BJ (cell line): ENCODE data around the gene FBXO7. TPM values are rescaled to one million over a fixed set of nuclear protein-coding genes. Genes with fewer than 3 reads are reported as not detected.

Experiments used
- CTCF ChIA-PET: fragments of 350-600 bp; formaldehyde crosslinking; extraction: SDS; loops from one replicate; lab custom pipeline; 2021; ENCODE audit warnings: antibody characterized with exemption, inconsistent platforms; lab: Yijun Ruan, JAX
- POLR2A ChIA-PET: fragments of 300-600 bp; sonication (Branson Sonifier 250); formaldehyde crosslinking; extraction: SDS; loops from one replicate; lab custom pipeline; 2021; ENCODE audit warnings: antibody characterized with exemption; lab: Charles Lee
- DNase-seq: peaks from one replicate; pipeline ENCODE4 v3.0.0-alpha.2; 2011; ENCODE audit warnings: low read depth
- H3K27me3 ChIP-seq: 2 replicates; pipeline ENCODE4 v1.6.0; 2011; ENCODE audit warnings: low read length; ENCODE audit not compliant: control insufficient read depth, insufficient read depth
- H3K36me3 ChIP-seq: 2 replicates; pipeline ENCODE4 v1.5.1; 2011; ENCODE audit warnings: low read length; ENCODE audit not compliant: control insufficient read depth, insufficient read depth
- H3K4me3 ChIP-seq: 2 replicates; pipeline ENCODE4 v1.5.1; 2011; ENCODE audit warnings: low read depth, mild to moderate bottlenecking, control low read depth, low read length
- CTCF ChIP-seq: IDR thresholded peaks from 2 replicates; pipeline ENCODE4 v1.5.1; 2011; ENCODE audit warnings: low read depth, mild to moderate bottlenecking, control low read depth, inconsistent platforms, low read length, moderate library complexity; ENCODE audit not compliant: insufficient read depth
- polyA plus RNA-seq: library from polyadenylated mRNA; depleted of rRNA; stranded (reverse); fragments of >200 nt; gene quantifications from 2 replicates; pipeline ENCODE4 v1.2.3, GENCODE V29; 2011

The FBXO7 gene
- polyA plus RNA-seq, 1 experiment: 120 TPM

- Histone ChIP-seq H3K36me3 (no peaks in the 10 kb centered on the region), H3K4me3 (no peak overlapping the region), H3K27me3 (no peaks in the 10 kb centered on the region)
- CTCF ChIA-PET: interaction anchor here (2.4 to 13.8 kb wide), 2 partner anchors 124 to 262 kb away, joined by 10 to 266 read pairs; partner anchors contain the start of gene TIMP3
- DNase-seq: no peak
- POLR2A ChIA-PET: no interaction called here
- TF ChIP-seq CTCF: no peak
Measured at GRCh38 chr22:32535531-32536190, 61.0 kb downstream of the FBXO7 start.

- Histone ChIP-seq H3K4me3 (no peak overlapping the region), H3K27me3 (no peaks in the 10 kb centered on the region), H3K36me3 (no peaks in the 10 kb centered on the region)
- POLR2A ChIA-PET: no interaction called here
- CTCF ChIA-PET: interaction anchor here (13.8 kb wide), 1 partner anchor 262 kb away, joined by 266 read pairs; the partner anchor contains the start of gene TIMP3
- no peak for TF ChIP-seq CTCF
- DNase-seq: no peak
Measured at GRCh38 chr22:32536352-32536751, 61.7 kb downstream of the FBXO7 start.

- ChIA-PET CTCF (interaction anchor here (1.4 kb wide), 1 partner anchor 258 kb away, joined by 7 read pairs; no protein-coding TSS in a partner anchor), POLR2A (no interaction called here)
- no peak for TF ChIP-seq CTCF
- H3K27me3 ChIP-seq: no peaks in the 10 kb centered on the region; the same call in 1 of the 2 replicates
- no peak for DNase-seq
- no peak overlapping the region for H3K4me3 ChIP-seq
- H3K36me3 ChIP-seq: no peaks in the 10 kb centered on the region
Measured at GRCh38 chr22:32538521-32538920, 63.9 kb downstream of the FBXO7 start.

- Histone ChIP-seq H3K36me3 (no peaks in the 10 kb centered on the region), H3K27me3 (no peaks in the 10 kb centered on the region; the same call in 1 of the 2 replicates), H3K4me3 (no peak overlapping the region)
- no peak for DNase-seq
- CTCF ChIA-PET: interaction anchor here (1.0 to 1.4 kb wide), 3 partner anchors 12 to 446 kb away, joined by 3 to 7 read pairs (median 4); no protein-coding TSS in a partner anchor
- TF ChIP-seq CTCF: no peak
- POLR2A ChIA-PET: interaction anchor here (0.6 kb wide), 1 partner anchor 58 kb away, joined by 3 read pairs; no protein-coding TSS in a partner anchor
Measured at GRCh38 chr22:32539631-32540421, 65.2 kb downstream of the FBXO7 start.

- Histone ChIP-seq H3K36me3 (no peaks in the 10 kb centered on the region), H3K27me3 (no peaks in the 10 kb centered on the region; the same call in 1 of the 2 replicates), H3K4me3 (no peak overlapping the region)
- ChIA-PET CTCF (interaction anchor here (1.2 kb wide), 1 partner anchor 12 kb away, joined by 4 read pairs; no protein-coding TSS in a partner anchor), POLR2A (no interaction called here)
- DNase-seq: no peak
- no peak for TF ChIP-seq CTCF
Measured at GRCh38 chr22:32541481-32541880, 66.9 kb downstream of the FBXO7 start.
